ENCODE results near the gene FADS6. TPM values are rescaled to one million over a fixed set of nuclear protein-coding genes. Genes with fewer than 3 reads are reported as not detected.

The FADS6 gene
- total and polyA plus RNA-seq, 10 of the 15 experiments (the other 5 are each of a cell fraction or from before 2014, with no cell fraction given), result not detected

- no peak for TF ChIP-seq BHLHE40 (IDR thresholded peaks at IDR 0.05; ENCODE audit: borderline replicate concordance in 1 of 2, low read depth in 2 of 2, low read length in 1 of 2)
- TF ChIP-seq CREM (IDR thresholded peaks at IDR 0.05; ENCODE audit: low read depth), result no peak
- TF ChIP-seq CHD4 (IDR thresholded peaks at IDR 0.05), result no peak
- no peak for TF ChIP-seq ZNF687 (IDR thresholded peaks at IDR 0.05)
- no peak for TF ChIP-seq IRF5 (IDR thresholded peaks at IDR 0.05; ENCODE audit: borderline replicate concordance)
- no peak for TF ChIP-seq SIX5 (IDR thresholded peaks at IDR 0.05; ENCODE audit: low read depth, low read length, severe bottlenecking)
Measured at GRCh38 chr17:74846621-74847020, 46.8 kb downstream of the FADS6 start (continued).

GRCh38 chr17:74843352-74843627 is 50.1 kb downstream of the FADS6 start:
- 77% methylated on average over 23 of the region's 26 CpGs for WGBS (ENCODE audit: insufficient coverage, insufficient replicate concordance, low lambda C conversion rate, missing lambda C conversion rate)
- TF ChIP-seq NFYA (IDR thresholded peaks at IDR 0.05; ENCODE audit: borderline replicate concordance, low read depth, low read length) (no peak), BMI1 (IDR thresholded peaks at IDR 0.05; ENCODE audit: borderline replicate concordance) (no peak), SMAD5 (IDR thresholded peaks at IDR 0.05; ENCODE audit: low read depth) (no peak), CEBPB (IDR thresholded peaks at IDR 0.05; ENCODE audit: borderline replicate concordance in 1 of 2, low read depth in 2 of 2, low read length in 2 of 2) (no peak), ZBTB11 (CRISPR knock-in tag; IDR thresholded peaks at IDR 0.05) (no peak), CHD1 (IDR thresholded peaks at IDR 0.05; ENCODE audit: low read depth, low read length) (no peak), CREB1 (IDR thresholded peaks at IDR 0.05; ENCODE audit: low read depth) (no peak)

More at GRCh38 chr17:74843352-74843627, 50.1 kb downstream of the FADS6 start:
- H2AFZ ChIP-seq (ENCODE audit: control insufficient read depth, low read depth, low read length), result no peak overlapping the region
- H3K79me2 ChIP-seq (ENCODE audit: control insufficient read depth, insufficient read depth, low read length), result no peaks in the 10 kb centered on the region
- H3K27me3 ChIP-seq (replicated peaks in 1 of 2; ENCODE audit: control insufficient read depth in 2 of 2, insufficient read depth in 2 of 2, low read length in 1 of 2), result no peaks in the 10 kb centered on the region
- H3K36me3 ChIP-seq (ENCODE audit: control insufficient read depth in 2 of 2, insufficient read depth in 2 of 2, low read length in 1 of 2), result no peaks in the 10 kb centered on the region
- no TSS peak for BruUV-seq (replicated peaks)
- RAD21 ChIA-PET (ENCODE audit: unreplicated experiment), result interaction anchor here (0.5 to 0.8 kb wide), 2 partner anchors 19 to 46 kb away, joined by 3 read pairs; no protein-coding TSS in a partner anchor
- no peak overlapping the region for H3K4me3 ChIP-seq
- H3K9ac ChIP-seq (ENCODE audit: control insufficient read depth, insufficient read depth, low read length), result no peak overlapping the region
- ATAC-seq, result no peak
- CTCF ChIA-PET, result interaction anchor here (0.9 to 1.6 kb wide), 6 partner anchors 10 to 118 kb away, joined by 3 to 4 read pairs (median 4); no protein-coding TSS in a partner anchor
- no peak for DNase-seq (ENCODE audit: low read depth, low spot score)
- no peak overlapping the region for H3K4me2 ChIP-seq (ENCODE audit: control insufficient read depth, insufficient read depth)
- peaks cover 4% of the 10 kb centered on the region for H3K4me1 ChIP-seq (ENCODE audit: control insufficient read depth, insufficient read depth, low read length)
- no peak overlapping the region for H3K27ac ChIP-seq (ENCODE audit: control insufficient read depth, insufficient read depth)
- POLR2A ChIA-PET, result no interaction called here
- FAIRE-seq, result no peak
- SMC1A ChIA-PET (ENCODE audit: uncharacterized antibody, unreplicated experiment), result no interaction called here
- intact Hi-C loops (cut with micrococcal nuclease; ENCODE audit: unreplicated experiment) (no loop called here), in situ Hi-C loops (cut with MboI) (no loop called here)
- no peaks in the 10 kb centered on the region for H3K9me3 ChIP-seq (replicated peaks; ENCODE audit: control insufficient read depth, insufficient read depth, low read length)
- no peaks in the 10 kb centered on the region for H4K20me1 ChIP-seq (ENCODE audit: control insufficient read depth, insufficient read depth)

Measured in GM12878 (cell line).